Coronary artery (tissue), 2 donors: ENCODE results near the gene THRA.
"Not testable (repeated sequence)": the region's sequence is repeated elsewhere in the genome, so short reads cannot be mapped to it uniquely, and the experiment has no call there.

Experiments used
- DNase-seq: peaks from one replicate; pipeline ENCODE4 v3.0.0-alpha.2; 2017; ENCODE audit warnings: low spot score
- H3K27ac ChIP-seq, 2 donors: fragments of 200-600 bp; sonication (generic); one replicate each; pipeline ENCODE4 v1.5.1; 2016 to 2019
- H3K4me3 ChIP-seq: fragments of 200-600 bp; sonication (generic); 2 replicates; pipeline ENCODE4 v1.5.1; 2016; ENCODE audit warnings: mild to moderate bottlenecking, moderate library complexity
- CTCF ChIP-seq: fragments of 200-600 bp; sonication (generic); IDR thresholded peaks from one replicate; pipeline ENCODE4 v1.5.1; 2019; ENCODE audit warnings: antibody characterized with exemption

Gene THRA

GRCh38 chr17:40134184-40134583, 71.4 kb downstream of the THRA start:
- H3K4me3 ChIP-seq: no peak overlapping the region
- DNase-seq: no peak
- TF ChIP-seq CTCF: no peak
- H3K27ac ChIP-seq: no peak overlapping the region

GRCh38 chr17:40135817-40136216, 73.1 kb downstream of the THRA start:
- no peak for DNase-seq
- no peak overlapping the region for H3K27ac ChIP-seq
- no peak overlapping the region for H3K4me3 ChIP-seq
- no peak for TF ChIP-seq CTCF

GRCh38 chr17:40139566-40140058, 76.8 kb downstream of the THRA start:
- peak overlapping the region; percentile 96 to 97 for H3K27ac ChIP-seq
- no peak for TF ChIP-seq CTCF
- DNase-seq: no peak
- H3K4me3 ChIP-seq: peak overlapping the region; percentile 79

- DNase-seq, H3K27ac ChIP-seq, H3K4me3 ChIP-seq: not testable (repeated sequence)
Observed at GRCh38 chr17:40143166-40143565, 80.4 kb downstream of the THRA start.
